ENCODE results near the gene SFXN4. TPM values are rescaled to one million over a fixed set of nuclear protein-coding genes. Genes with fewer than 3 reads are reported as not detected.

The SFXN4 gene
- total RNA-seq, 4 donors from 2014 or later = 13.8 to 120 (median 24.4) TPM

DNA sequence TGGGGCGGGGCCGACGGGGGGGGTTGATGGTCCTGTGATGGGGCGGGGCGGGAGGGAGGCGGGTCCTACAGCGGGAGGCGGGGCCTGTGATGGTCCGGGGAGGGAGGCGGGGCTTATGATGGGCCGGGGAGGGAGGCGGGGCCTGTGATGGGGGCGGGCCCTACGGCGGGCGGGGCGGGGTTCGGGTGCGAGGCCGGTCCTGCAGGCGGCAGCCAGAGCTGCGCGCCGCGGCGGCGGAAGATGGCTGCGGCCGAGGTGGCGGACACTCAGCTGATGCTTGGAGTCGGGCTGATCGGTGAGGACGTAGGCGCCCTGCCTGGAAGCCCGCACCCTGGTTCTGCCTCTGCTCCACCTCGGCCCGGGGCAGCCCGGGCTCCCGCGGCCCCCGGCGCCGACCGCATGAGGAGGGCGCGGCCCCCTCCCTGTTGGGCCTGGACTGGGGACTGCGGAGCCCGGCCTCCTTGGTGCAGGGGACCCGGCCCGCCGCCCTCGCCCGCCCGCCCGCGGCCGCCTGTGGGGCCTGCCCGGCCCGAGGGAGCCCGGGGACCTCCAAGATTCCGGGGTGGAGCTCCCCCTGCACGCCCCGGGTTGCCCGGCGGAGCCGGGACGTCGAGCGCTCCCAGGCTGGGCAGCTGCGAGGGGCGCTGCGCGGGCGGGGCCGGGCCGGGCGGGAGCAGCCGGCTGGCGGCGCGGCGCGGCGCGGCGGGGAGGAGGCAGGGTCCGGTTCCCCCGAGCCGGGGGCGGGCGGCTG is 61.4 kb downstream of the SFXN4 start, which contains the start of gene DENND10:
Gene DENND10 (plus strand): TSS at position 211 of the 751 bp plus-strand sequence. CDS start 30 bp downstream, at position 241.
- intact Hi-C loops (cut with DNase I) = no loop called here
- WGBS, 2 donors = 0% methylated on average over 5 of the region's 91 CpGs; no CpG with 5 or more reads in 1 of the 2 donors
- Histone ChIP-seq H3K4me1 (peaks cover 19 to 56% (median 25%) of the 10 kb centered on the region in 3 donors), H3K36me3 (peaks cover 0 to 18% (median 7%) of the 10 kb centered on the region in 3 donors), H3K9me3 (no peaks in the 10 kb centered on the region), H3K27me3 (no peaks in the 10 kb centered on the region), H3K27ac (peak within 1 kb of the TSS; percentile 88 to 91 (median 90)), H3K4me3 (peak within 1 kb of the TSS; percentile 73 to 96 (median 95))
- TF ChIP-seq, protein P1, sequence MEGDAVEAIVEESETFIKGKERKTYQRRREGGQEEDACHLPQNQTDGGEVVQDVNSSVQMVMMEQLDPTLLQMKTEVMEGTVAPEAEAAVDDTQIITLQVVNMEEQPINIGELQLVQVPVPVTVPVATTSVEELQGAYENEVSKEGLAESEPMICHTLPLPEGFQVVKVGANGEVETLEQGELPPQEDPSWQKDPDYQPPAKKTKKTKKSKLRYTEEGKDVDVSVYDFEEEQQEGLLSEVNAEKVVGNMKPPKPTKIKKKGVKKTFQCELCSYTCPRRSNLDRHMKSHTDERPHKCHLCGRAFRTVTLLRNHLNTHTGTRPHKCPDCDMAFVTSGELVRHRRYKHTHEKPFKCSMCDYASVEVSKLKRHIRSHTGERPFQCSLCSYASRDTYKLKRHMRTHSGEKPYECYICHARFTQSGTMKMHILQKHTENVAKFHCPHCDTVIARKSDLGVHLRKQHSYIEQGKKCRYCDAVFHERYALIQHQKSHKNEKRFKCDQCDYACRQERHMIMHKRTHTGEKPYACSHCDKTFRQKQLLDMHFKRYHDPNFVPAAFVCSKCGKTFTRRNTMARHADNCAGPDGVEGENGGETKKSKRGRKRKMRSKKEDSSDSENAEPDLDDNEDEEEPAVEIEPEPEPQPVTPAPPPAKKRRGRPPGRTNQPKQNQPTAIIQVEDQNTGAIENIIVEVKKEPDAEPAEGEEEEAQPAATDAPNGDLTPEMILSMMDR (IDR thresholded peaks at IDR 0.05) = peak in 1 of 6 experiments; percentile 9
- TF ChIP-seq POLR2A (IDR thresholded peaks at IDR 0.05) = peak in 2 of 4 donors; percentile 83 to 91
- DNase-seq = peak; percentile 52

DNA sequence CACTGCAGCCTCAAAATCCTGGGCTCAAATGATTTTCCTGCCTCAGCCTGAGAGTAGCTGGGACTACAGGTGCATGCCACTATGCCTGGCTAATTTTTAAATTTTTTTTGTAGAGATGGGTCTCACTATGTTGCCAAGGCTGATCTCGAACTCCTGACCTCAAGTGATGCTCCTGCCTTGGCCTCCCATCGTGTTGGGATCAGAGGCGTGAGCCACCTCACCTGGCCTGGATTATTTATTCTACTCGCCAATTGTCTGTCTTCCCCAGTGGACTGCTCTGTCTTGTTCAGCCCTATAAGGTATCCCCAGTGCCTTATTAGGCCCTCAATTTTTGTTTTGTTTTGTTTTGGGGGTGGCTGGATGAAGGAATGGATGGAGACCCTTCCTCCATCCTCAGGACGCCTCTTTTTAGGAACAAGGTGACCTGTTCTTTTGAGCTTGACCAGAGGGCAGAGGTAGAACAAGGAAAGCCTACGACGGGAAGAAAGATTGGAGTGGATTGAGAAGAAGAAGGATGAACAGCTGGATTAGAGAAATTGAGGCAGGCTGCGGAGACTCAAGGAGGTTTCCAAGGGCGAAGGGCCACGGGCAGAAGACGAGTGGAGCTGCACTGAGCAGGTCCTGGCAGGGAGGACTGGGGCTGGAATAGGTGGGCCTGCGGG is 62.1 kb downstream of the SFXN4 start:
- H3K27ac ChIP-seq = peak overlapping the region; percentile 74 to 91 (median 90)
- intact Hi-C loops (cut with DNase I) = no loop called here
- no peaks in the 10 kb centered on the region for H3K9me3 ChIP-seq
- H3K27me3 ChIP-seq = no peaks in the 10 kb centered on the region
- peaks cover 0 to 11% (median under 1%) of the 10 kb centered on the region in 3 donors for H3K36me3 ChIP-seq
- H3K4me1 ChIP-seq = peaks cover 19 to 56% (median 25%) of the 10 kb centered on the region in 3 donors
- no peak for DNase-seq
- WGBS, 2 donors = 50 to 55% methylated on average over 9 to 10 of the region's 12 CpGs
- TF ChIP-seq POLR2A (IDR thresholded peaks at IDR 0.05) = no peak
- TF ChIP-seq, protein P1 (IDR thresholded peaks at IDR 0.05) = no peak
- H3K4me3 ChIP-seq = peak overlapping the region in 2 of 4 donors; percentile 95 to 96

DNA sequence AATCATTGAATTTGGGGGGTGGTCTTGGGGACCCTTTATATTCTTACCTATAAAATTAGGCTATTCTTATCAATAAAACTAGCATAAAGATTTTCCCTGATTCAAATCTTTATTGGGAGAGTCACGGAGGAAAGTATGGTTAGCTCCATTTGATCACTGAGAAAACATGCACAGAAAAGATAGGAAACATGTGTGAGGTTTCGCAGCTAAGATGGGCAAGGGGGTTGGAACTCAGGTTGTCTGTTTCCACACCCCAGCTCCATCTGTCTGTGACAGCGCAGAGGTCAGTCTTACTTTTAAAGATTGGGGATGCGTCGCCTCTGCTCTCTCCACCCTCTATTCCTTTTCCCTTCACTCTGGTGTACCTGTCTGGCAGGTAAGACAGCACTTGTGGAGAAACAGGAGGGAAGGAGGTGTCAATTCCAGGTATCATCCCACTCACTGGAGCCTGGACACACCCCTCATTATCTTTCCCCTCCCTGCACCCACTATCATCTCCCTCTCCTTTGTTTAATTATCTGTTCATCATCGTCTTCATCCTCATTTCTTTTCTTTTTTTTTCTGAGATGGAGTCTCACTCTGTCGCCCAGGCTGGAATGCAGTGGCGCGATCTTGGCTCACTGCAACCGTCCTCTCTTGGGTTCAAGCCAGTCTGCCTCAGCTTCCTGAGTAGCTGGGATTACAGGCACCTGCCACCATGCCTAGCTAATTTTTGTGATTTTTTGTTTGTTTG is 64.0 kb downstream of the SFXN4 start:
- DNase-seq = no peak

DNA sequence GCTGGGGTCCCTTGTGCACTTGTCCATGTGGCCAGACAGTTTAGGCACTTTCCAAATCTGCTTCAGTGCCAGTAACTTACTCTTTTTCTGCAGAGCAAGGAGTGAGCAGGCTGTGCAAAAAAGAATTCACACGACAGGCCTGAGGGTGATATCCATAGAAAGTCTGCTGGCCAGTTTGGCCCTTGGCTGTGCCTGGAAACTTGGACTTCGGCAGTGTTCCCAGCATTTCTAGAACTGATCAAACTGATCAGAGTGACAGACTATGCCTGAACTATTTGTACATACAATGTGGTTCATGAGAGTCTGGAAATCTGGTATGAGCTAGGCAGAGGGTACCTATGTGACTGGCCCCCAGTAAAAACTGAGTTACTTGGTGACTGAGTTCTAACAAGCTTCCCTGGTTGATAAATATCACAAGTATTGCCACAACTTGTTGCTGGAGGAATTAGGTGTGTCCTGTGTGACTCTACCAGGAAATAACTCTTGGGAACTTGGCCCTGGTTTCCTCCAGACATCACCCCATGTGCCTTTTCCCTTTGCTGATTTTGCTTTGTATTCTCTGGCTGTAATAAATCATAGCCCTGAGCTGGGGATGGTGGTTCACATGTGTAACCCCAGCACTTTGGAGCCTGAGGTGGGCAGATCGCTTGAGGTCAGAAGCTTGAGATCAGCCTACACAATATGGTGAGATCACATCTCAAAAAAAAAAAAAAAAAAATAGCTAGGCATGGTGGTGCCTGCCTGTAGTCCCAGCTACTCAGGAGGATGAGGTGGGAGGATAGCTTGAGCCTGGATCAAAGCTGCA is 64.9 kb downstream of the SFXN4 start:
- 42 to 47% methylated on average over 2 to 3 of the region's 3 CpGs for WGBS, 2 donors
- no peaks in the 10 kb centered on the region for H3K9me3 ChIP-seq
- H3K4me1 ChIP-seq = peaks cover 19 to 53% (median 25%) of the 10 kb centered on the region in 3 donors
- H3K27me3 ChIP-seq = no peaks in the 10 kb centered on the region
- H3K36me3 ChIP-seq = no peaks in the 10 kb centered on the region
- peak overlapping the region; percentile 88 to 92 (median 88) for H3K27ac ChIP-seq
- intact Hi-C loops (cut with DNase I) = no loop called here
- DNase-seq = no peak
- no peak overlapping the region for H3K4me3 ChIP-seq
- TF ChIP-seq, protein P1 (IDR thresholded peaks at IDR 0.05) = no peak
- no peak for TF ChIP-seq POLR2A (IDR thresholded peaks at IDR 0.05)

More for the DNA sequence above, 64.0 kb downstream of the SFXN4 start:
- WGBS, 2 donors = 48 to 52% methylated on average over 8 to 10 of the region's 10 CpGs
- H3K27me3 ChIP-seq = no peaks in the 10 kb centered on the region
- no peaks in the 10 kb centered on the region for H3K36me3 ChIP-seq
- peak in 1 of 4 donors; percentile 28 for TF ChIP-seq POLR2A (IDR thresholded peaks at IDR 0.05)
- TF ChIP-seq, protein P1 (IDR thresholded peaks at IDR 0.05) = no peak
- peak overlapping the region in 2 of 4 donors; percentile 4 to 7 for H3K4me3 ChIP-seq
- peaks cover 19 to 56% (median 25%) of the 10 kb centered on the region in 3 donors for H3K4me1 ChIP-seq
- intact Hi-C loops (cut with DNase I) = no loop called here
- no peaks in the 10 kb centered on the region for H3K9me3 ChIP-seq
- peak overlapping the region; percentile 88 to 92 (median 88) for H3K27ac ChIP-seq

Measured in esophagus squamous epithelium (tissue), 5 donors.